Kidney capillary endothelial cell (primary cell): ENCODE results near the gene OR1E2.
"Not testable (repeated sequence)": the region's sequence is repeated elsewhere in the genome, so short reads cannot be mapped to it uniquely, and the experiment has no call there.

Experiments used
- DNase-seq: peaks from one replicate; pipeline ENCODE4 v3.0.0-alpha.2; 2018; ENCODE audit warnings: low spot score

The OR1E2 gene

GRCh38 chr17:3433741-3434140, at the start of gene OR1E2:
Gene OR1E2 (minus strand): TSS chr17:3433841. CDS start chr17:3433841, 0 bp downstream.
- no peak for DNase-seq

- no peak for DNase-seq
Measured at GRCh38 chr17:3482852-3483251, 49.2 kb upstream of the OR1E2 start.

- DNase-seq: no peak
Measured at GRCh38 chr17:3479988-3480387, 46.3 kb upstream of the OR1E2 start.

- DNase-seq: no peak
Measured at GRCh38 chr17:3475812-3476610, 42.4 kb upstream of the OR1E2 start, which contains the start of gene ASPA. Gene ASPA (plus strand): TSS chr17:3475997. CDS start chr17:3476160, 163 bp downstream.

GRCh38 chr17:3475251-3475685, 41.6 kb upstream of the OR1E2 start:
- DNase-seq: no peak

GRCh38 chr17:3474212-3474611, 40.6 kb upstream of the OR1E2 start:
- no peak for DNase-seq

- DNase-seq: no peak
Measured at GRCh38 chr17:3472137-3472536, 38.5 kb upstream of the OR1E2 start.

- DNase-seq: no peak
Measured at GRCh38 chr17:3471599-3471998, 38.0 kb upstream of the OR1E2 start, which contains the start of gene SPATA22. Gene SPATA22 (minus strand): TSS chr17:3471819. CDS start chr17:3469325, 2,494 bp downstream.

- DNase-seq: no peak
Measured at GRCh38 chr17:3469529-3469928, 35.9 kb upstream of the OR1E2 start.

GRCh38 chr17:3466355-3466754, 32.7 kb upstream of the OR1E2 start:
- DNase-seq: not testable (repeated sequence)

- no peak for DNase-seq
Measured at GRCh38 chr17:3448059-3448665, 14.5 kb upstream of the OR1E2 start.

GRCh38 chr17:3447625-3448024, 14.0 kb upstream of the OR1E2 start:
- no peak for DNase-seq

- no peak for DNase-seq
Measured at GRCh38 chr17:3440451-3440850, 6.8 kb upstream of the OR1E2 start.

- DNase-seq: no peak
Measured at GRCh38 chr17:3438368-3438767, 4.7 kb upstream of the OR1E2 start.

- DNase-seq: not testable (repeated sequence)
Measured at GRCh38 chr17:3433215-3433614, 426 bp downstream of the OR1E2 start.

- DNase-seq: no peak
Measured at GRCh38 chr17:3418222-3418621, 15.4 kb downstream of the OR1E2 start.

GRCh38 chr17:3415610-3416009, 18.0 kb downstream of the OR1E2 start:
- no peak for DNase-seq

GRCh38 chr17:3412216-3412615, 21.4 kb downstream of the OR1E2 start:
- DNase-seq: not testable (repeated sequence)

- no peak for DNase-seq
Measured at GRCh38 chr17:3411070-3411469, 22.6 kb downstream of the OR1E2 start, which contains the start of gene OR3A3. Gene OR3A3 (plus strand): TSS chr17:3411370.

GRCh38 chr17:3403856-3404255, 29.8 kb downstream of the OR1E2 start:
- DNase-seq: not testable (repeated sequence)

- no peak for DNase-seq
Measured at GRCh38 chr17:3401786-3402185, 31.9 kb downstream of the OR1E2 start.

GRCh38 chr17:3400055-3400454, 33.6 kb downstream of the OR1E2 start:
- no peak for DNase-seq

- no peak for DNase-seq
Measured at GRCh38 chr17:3398310-3398709, 35.3 kb downstream of the OR1E2 start, which contains the start of gene OR1E1. Gene OR1E1 (minus strand): TSS chr17:3398410. CDS start chr17:3398410, 0 bp downstream.
